HG03342 (cell line): Measurements from ENCODE around the gene CPVL.

ENCODE experiments used
- ATAC-seq: cut with Tn5 transposase; IDR thresholded peaks from one replicate; pipeline ENCODE4 v1.9.1; 2021; ENCODE audit warnings: mild to moderate bottlenecking, moderate library complexity; ENCODE audit not compliant: unreplicated experiment

The CPVL gene

DNA sequence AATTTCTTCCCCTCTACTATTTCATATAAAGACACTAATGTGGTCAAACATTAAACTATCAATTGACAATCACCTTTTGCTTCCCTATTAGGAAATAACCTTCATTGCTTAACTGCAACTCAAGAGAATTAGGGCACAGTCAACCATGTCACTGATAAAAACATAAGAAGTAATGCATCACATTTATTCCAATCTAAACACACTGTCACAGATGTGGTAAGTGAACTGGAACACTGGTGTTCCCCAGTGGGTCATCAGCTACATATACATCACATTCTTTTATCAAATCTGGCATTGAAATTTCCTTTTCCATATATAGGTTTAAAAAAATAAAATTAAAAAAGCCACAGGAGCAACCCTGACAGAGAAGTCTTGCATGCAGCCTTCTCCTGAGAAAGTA lies 191.9 kb downstream of the CPVL start:
- no peak for ATAC-seq

DNA sequence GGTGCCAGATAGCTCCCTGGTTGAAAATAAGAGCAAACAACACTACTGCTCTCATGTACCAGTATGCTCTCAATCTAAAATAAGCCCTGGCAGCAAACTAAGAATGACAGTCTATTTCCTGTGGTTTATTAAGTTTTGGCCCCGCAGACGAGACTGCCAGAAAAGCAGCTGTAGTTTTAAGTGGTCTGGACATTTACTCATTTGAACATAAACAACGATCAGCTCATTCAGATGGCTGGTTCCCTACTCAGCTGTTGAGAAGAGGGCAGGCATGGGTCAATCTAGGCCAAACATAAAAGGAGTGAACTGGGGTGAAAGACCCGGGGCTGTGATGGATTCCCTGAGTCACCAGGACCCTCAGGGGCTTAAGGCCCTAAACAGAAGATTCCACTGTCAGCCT lies 192.7 kb downstream of the CPVL start:
- ATAC-seq = no peak
